ENCODE measurements around the gene NME9. TPM values are rescaled to one million over a fixed set of nuclear protein-coding genes. Genes with fewer than 3 reads are reported as not detected.

Gene NME9
- total RNA-seq, 1 donor from 2014 or later, result 1.1 TPM

- no peaks in the 10 kb centered on the region for H3K36me3 Mint-ChIP-seq
- no peak overlapping the region for H3K27ac Mint-ChIP-seq
- no peaks in the 10 kb centered on the region for H3K4me1 Mint-ChIP-seq
- no peak for TF ChIP-seq CTCF (IDR thresholded peaks at IDR 0.05; ENCODE audit: unreplicated experiment)
- peaks cover 4% of the 10 kb centered on the region for H3K9me3 Mint-ChIP-seq
- peaks cover 6% of the 10 kb centered on the region for H3K27me3 Mint-ChIP-seq (ENCODE audit: low read depth)
- no peak overlapping the region for H3K4me3 Mint-ChIP-seq
- no peak for DNase-seq (ENCODE audit: low spot score in 2 of 2, unreplicated experiment in 2 of 2)
Measured at GRCh38 chr3:138336454-138336999, 6.9 kb upstream of the NME9 start.

- Mint-ChIP-seq H3K27ac (no peak overlapping the region), H3K27me3 (ENCODE audit: low read depth) (peaks cover 6% of the 10 kb centered on the region), H3K9me3 (no peaks in the 10 kb centered on the region), H3K4me1 (peaks cover 4% of the 10 kb centered on the region), H3K36me3 (no peaks in the 10 kb centered on the region), H3K4me3 (no peak overlapping the region)
- no peak for DNase-seq (ENCODE audit: low spot score in 2 of 2, unreplicated experiment in 2 of 2)
- no peak for TF ChIP-seq CTCF (IDR thresholded peaks at IDR 0.05; ENCODE audit: unreplicated experiment)
Measured at GRCh38 chr3:138334608-138335007, 5.0 kb upstream of the NME9 start.

GRCh38 chr3:138332472-138333073, 2.9 kb upstream of the NME9 start:
- Mint-ChIP-seq H3K27ac (no peak overlapping the region), H3K4me3 (no peak overlapping the region), H3K27me3 (ENCODE audit: low read depth) (peaks cover 6% of the 10 kb centered on the region), H3K9me3 (no peaks in the 10 kb centered on the region), H3K36me3 (no peaks in the 10 kb centered on the region), H3K4me1 (peaks cover 12% of the 10 kb centered on the region)
- no peak for DNase-seq (ENCODE audit: low spot score in 2 of 2, unreplicated experiment in 2 of 2)
- TF ChIP-seq CTCF (IDR thresholded peaks at IDR 0.05; ENCODE audit: unreplicated experiment), result peak; percentile 63

GRCh38 chr3:138331143-138331894, 1.7 kb upstream of the NME9 start:
- Mint-ChIP-seq H3K9me3 (no peaks in the 10 kb centered on the region), H3K27ac (no peak overlapping the region), H3K4me1 (peaks cover 12% of the 10 kb centered on the region), H3K4me3 (no peak overlapping the region), H3K27me3 (ENCODE audit: low read depth) (peaks cover 6% of the 10 kb centered on the region), H3K36me3 (no peaks in the 10 kb centered on the region)
- no peak for DNase-seq (ENCODE audit: low spot score in 2 of 2, unreplicated experiment in 2 of 2)
- no peak for TF ChIP-seq CTCF (IDR thresholded peaks at IDR 0.05; ENCODE audit: unreplicated experiment)

GRCh38 chr3:138329984-138330293, 288 bp upstream of the NME9 start:
- no peaks in the 10 kb centered on the region for H3K36me3 Mint-ChIP-seq
- H3K27me3 Mint-ChIP-seq (ENCODE audit: low read depth), result peaks cover 2% of the 10 kb centered on the region
- H3K4me1 Mint-ChIP-seq, result peaks cover 12% of the 10 kb centered on the region
- peak overlapping the region; percentile 86 for H3K4me3 Mint-ChIP-seq
- DNase-seq (ENCODE audit: low spot score in 2 of 2, unreplicated experiment in 2 of 2), result no peak
- H3K9me3 Mint-ChIP-seq, result no peaks in the 10 kb centered on the region
- H3K27ac Mint-ChIP-seq, result no peak overlapping the region
- TF ChIP-seq CTCF (IDR thresholded peaks at IDR 0.05; ENCODE audit: unreplicated experiment), result no peak
